T-helper 1 cell treated with Interleukin-12 subunit alpha and Interleukin-12 subunit beta and Interleukin-4 antibody, amounts not matched to agents 30 μg/mL and 1 μg/mL, for 36 hours (primary cell): ENCODE data around the gene DIP2C.
"Not testable (repeated sequence)": the region's sequence is repeated elsewhere in the genome, so short reads cannot be mapped to it uniquely, and the experiment has no call there.

ENCODE experiments used
- H3K27ac Mint-ChIP-seq: one replicate; pipeline ENCODE4 v1.8.0; 2021; ENCODE audit warnings: mild to moderate bottlenecking, mixed read lengths
- H3K27me3 Mint-ChIP-seq: one replicate; pipeline ENCODE4 v1.8.0; 2021; ENCODE audit warnings: low read depth, mixed read lengths
- H3K36me3 Mint-ChIP-seq: one replicate; pipeline ENCODE4 v1.8.0; 2021; ENCODE audit warnings: low read depth, mixed read lengths
- H3K4me1 Mint-ChIP-seq: one replicate; pipeline ENCODE4 v1.8.0; 2021; ENCODE audit warnings: low read depth, mixed read lengths
- H3K4me3 Mint-ChIP-seq: one replicate; pipeline ENCODE4 v1.8.0; 2021; ENCODE audit warnings: mild to moderate bottlenecking, moderate library complexity, mixed read lengths
- H3K9me3 Mint-ChIP-seq: one replicate; pipeline ENCODE4 v1.8.0; 2021; ENCODE audit warnings: mixed read lengths

DIP2C gene

DNA sequence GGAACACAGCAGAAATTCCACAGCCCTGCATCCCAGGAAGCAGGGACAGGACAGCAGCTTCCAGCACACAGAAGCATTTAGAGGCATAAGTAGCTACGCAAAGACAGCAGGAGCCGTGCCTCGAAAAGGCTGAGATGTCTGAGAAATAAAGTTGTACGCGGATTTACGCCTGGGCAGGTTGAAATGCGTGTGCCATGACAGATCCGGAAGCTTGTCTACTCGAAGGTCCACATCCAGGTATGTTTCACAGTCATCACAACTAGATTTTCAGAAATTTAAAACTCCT lies 26.1 kb downstream of the DIP2C start:
- Mint-ChIP-seq H3K4me1 (no peaks in the 10 kb centered on the region), H3K4me3 (no peak overlapping the region), H3K27ac (no peak overlapping the region), H3K36me3 (no peaks in the 10 kb centered on the region), H3K9me3 (no peaks in the 10 kb centered on the region), H3K27me3 (no peaks in the 10 kb centered on the region)

DNA sequence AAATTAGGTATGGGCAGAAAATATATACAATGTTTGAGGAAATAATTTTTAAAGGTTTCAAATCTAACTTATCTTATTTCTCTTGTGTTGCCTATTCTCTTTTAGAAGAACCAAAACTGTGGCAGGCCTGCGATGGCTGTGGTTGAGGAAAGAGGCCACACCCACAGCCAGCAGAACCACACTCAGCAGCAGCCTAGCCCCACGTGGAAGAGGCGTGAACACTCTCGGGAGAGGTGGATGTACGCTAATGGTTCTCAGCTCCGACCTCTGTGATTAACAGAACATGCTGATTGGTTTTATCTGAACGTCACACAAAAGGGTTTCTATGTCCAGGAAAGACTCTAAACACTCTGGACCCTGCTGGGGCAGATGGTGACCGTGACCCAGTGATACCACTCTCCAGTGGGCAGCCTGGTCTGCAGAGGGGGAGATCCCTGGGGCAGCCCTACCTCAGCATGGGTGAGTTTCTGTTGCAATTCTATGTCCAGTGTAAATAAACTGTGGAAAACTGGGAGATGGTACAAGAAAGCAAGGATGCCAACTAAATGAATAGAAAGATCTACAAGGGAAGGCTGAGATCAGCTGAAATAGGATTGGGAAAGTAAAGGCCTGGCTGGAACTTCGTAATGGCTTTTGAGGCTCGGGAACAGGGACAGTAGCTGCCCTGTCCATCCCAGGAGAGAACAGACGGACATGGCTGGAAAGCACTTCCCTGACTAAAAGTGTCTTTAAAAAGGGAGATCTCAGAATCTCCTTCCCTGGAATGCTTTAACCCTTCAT lies 26.6 kb downstream of the DIP2C start:
- Mint-ChIP-seq H3K4me3 (no peak overlapping the region), H3K27ac (no peak overlapping the region), H3K4me1 (no peaks in the 10 kb centered on the region), H3K27me3 (no peaks in the 10 kb centered on the region), H3K36me3 (no peaks in the 10 kb centered on the region), H3K9me3 (no peaks in the 10 kb centered on the region)

DNA sequence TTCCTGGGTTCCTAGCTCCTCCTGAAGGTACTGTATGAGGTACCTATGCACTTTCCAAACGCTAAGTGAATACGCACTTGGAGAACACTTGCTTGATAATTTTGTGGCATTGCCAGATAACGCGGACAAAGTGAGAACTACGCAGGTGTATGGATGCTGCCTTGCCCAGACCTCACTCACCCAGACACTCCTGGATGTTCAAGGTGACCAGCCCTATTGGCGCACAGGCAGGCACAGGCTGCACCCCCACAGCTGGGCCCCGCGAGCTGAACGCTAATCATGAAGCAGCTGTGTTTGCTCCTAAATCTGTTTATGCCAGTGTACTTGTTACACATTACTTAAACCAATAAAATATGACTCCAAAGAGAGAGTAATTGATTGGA lies 27.3 kb downstream of the DIP2C start:
- H3K9me3 Mint-ChIP-seq = no peaks in the 10 kb centered on the region
- no peaks in the 10 kb centered on the region for H3K27me3 Mint-ChIP-seq
- no peaks in the 10 kb centered on the region for H3K4me1 Mint-ChIP-seq
- no peaks in the 10 kb centered on the region for H3K36me3 Mint-ChIP-seq
- no peak overlapping the region for H3K27ac Mint-ChIP-seq
- no peak overlapping the region for H3K4me3 Mint-ChIP-seq

DNA sequence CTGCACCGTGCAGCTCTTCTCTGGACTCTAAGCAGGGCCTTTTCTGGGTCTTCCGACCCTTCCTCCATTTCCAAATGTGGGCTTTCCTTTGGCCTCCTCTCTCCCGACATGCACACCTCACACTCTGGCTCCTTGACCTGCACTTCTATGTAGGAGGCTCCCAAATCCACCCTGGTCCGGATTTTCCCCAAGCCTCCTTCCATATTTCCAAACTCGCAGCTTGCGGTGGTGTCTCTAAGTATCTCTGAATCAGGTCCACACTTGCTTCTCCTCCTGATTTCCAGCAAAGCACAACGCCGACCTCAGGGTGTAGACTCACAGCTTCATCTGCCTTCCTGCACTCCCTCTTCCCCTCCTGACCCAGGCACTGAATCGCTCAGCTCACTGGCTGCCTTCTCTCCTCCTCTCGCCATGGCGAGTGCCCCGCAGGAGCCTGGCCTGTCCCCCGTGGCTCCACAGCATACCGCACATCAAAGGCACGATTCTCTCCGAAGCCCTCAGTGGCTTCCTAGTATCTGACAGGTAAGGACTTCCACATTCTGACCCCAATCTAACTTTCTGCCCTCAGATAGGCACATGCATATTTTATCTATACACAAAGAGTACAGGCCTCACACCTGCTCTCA lies 27.8 kb downstream of the DIP2C start:
- H3K4me1 Mint-ChIP-seq = no peaks in the 10 kb centered on the region
- H3K36me3 Mint-ChIP-seq = no peaks in the 10 kb centered on the region
- no peak overlapping the region for H3K4me3 Mint-ChIP-seq
- H3K27ac Mint-ChIP-seq = no peak overlapping the region
- no peaks in the 10 kb centered on the region for H3K27me3 Mint-ChIP-seq
- no peaks in the 10 kb centered on the region for H3K9me3 Mint-ChIP-seq

DNA sequence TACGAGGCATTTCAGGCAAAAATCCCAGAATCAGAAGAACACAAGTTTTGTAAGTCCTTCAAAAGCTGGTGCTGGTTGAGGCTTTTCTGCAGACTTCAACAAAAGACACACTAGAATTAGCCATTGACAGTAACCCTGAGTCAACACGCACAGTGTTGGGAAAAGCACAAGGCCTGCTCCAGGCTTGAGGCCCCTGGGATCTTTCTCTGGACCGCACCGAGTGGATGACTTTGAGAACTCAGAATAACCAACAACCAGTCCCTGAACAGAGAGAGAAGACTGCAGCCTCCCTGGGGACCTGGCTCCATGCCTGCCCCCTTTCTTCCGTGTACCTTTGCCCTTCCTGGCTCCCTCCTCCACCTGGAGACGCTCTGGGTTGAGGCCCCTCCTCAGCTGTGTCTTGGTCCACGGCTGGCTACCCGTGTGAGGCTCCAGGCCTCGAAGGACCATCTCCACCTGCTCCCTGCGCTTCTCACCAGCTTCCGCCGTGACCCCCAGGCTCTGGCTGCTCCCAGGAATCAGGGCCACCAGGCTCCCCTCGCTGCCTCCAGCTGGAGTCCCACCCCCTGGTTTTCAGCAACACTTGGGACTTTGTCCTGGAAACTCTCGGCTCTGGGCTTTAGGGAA lies 28.4 kb downstream of the DIP2C start:
- Mint-ChIP-seq H3K4me1 (no peaks in the 10 kb centered on the region), H3K36me3 (no peaks in the 10 kb centered on the region), H3K27me3 (no peaks in the 10 kb centered on the region), H3K27ac (no peak overlapping the region), H3K9me3 (no peaks in the 10 kb centered on the region), H3K4me3 (no peak overlapping the region)

DNA sequence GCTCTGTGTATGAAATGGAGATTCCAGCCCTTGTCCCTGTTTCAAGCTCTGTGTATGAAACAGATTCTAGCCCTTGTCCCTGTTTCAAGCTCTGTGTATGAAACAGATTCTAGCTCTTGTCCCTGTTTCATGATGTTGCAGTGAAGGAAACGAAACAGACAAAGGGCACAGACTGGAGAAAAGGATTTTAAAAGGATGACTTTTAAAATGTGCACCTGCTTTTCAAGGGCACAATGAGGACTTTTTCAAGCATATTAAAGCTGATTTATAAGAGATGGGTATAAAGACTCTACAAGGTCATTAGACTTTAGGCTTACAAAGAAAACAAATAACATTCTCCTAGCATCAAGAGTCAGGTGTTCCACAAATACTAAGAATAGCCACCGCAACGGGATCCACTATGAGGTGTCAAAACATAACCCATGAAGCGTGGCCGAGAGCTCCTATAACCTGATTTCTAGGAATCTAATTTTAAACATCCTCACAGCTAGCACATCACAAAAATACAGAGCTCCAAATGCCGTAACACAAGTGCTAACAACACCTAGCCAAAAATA lies 29.0 kb downstream of the DIP2C start:
- H3K4me3 Mint-ChIP-seq = no peak overlapping the region
- H3K27me3 Mint-ChIP-seq = no peaks in the 10 kb centered on the region
- H3K36me3 Mint-ChIP-seq = no peaks in the 10 kb centered on the region
- no peaks in the 10 kb centered on the region for H3K4me1 Mint-ChIP-seq
- H3K9me3 Mint-ChIP-seq = no peaks in the 10 kb centered on the region
- no peak overlapping the region for H3K27ac Mint-ChIP-seq

DNA sequence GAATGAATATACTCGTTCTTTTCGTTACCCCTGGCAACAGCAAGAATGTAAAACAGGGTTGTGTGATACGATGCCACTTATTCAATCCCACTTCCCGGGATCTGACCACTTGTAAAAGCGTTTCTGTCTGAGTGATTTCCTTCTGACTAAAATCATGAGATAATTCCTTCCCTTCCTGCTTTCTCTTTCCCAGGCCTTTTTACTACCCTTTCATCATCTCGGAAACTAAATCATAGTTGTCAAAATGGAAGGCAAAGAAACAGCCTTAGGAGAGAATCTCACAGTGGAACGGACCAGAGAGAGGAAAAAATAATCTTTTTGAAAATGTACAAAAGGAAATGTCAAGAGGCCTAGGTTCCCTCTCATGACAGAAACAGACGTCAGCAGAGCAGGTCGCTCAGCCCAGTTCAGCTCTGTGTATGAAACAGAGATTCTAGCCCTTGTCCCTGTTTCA lies 29.8 kb downstream of the DIP2C start:
- H3K9me3 Mint-ChIP-seq = no peaks in the 10 kb centered on the region
- H3K27me3 Mint-ChIP-seq = no peaks in the 10 kb centered on the region
- no peak overlapping the region for H3K4me3 Mint-ChIP-seq
- no peak overlapping the region for H3K27ac Mint-ChIP-seq
- no peaks in the 10 kb centered on the region for H3K36me3 Mint-ChIP-seq
- H3K4me1 Mint-ChIP-seq = no peaks in the 10 kb centered on the region

DNA sequence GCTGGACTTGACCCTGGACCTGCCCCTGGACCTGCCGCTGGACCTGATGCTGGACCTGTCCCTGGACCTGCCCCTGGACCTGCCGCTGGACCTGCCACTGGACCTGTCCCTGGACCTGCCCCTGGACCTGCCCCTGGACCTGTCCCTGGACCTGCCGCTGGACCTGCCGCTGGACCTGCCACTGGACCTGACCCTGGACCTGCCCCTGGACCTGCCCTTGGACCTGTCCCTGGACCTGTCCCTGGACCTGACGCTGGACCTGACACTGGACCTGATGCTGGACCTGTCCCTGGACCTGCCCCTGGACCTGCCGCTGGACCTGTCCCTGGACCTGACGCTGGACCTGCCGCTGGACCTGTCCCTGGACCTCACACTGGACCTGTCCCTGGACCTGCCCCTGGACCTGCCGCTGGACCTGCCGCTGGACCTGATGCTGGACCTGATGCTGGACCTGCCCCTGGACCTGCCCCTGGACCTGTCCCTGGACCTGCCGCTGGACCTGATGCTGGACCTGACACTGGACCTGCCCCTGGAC lies 31.6 kb downstream of the DIP2C start:
- not testable (repeated sequence) for H3K4me3 Mint-ChIP-seq, H3K9me3 Mint-ChIP-seq

DNA sequence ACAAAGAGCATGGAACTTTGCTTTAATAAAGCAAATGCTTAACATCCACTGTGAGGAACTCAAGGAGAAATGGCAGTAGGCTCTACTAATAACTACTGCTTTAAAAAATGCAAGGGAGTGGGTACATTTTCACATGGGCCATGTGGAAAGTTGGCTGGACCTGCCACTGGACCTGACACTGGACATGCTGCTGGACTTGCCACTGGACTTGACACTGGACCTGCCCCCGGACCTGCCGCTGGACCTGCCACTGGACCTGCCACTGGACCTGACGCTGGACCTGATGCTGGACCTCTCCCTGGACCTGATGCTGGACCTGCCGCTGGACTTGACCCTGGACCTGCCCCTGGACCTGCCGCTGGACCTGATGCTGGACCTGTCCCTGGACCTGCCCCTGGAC lies 32.6 kb downstream of the DIP2C start:
- Mint-ChIP-seq H3K36me3 (no peaks in the 10 kb centered on the region), H3K9me3 (no peaks in the 10 kb centered on the region), H3K4me1 (no peaks in the 10 kb centered on the region), H3K27ac (no peak overlapping the region), H3K4me3 (no peak overlapping the region), H3K27me3 (no peaks in the 10 kb centered on the region)

More for the DNA sequence above, 31.6 kb downstream of the DIP2C start:
- not testable (repeated sequence) for H3K27ac Mint-ChIP-seq, H3K27me3 Mint-ChIP-seq, H3K4me1 Mint-ChIP-seq, H3K36me3 Mint-ChIP-seq

DNA sequence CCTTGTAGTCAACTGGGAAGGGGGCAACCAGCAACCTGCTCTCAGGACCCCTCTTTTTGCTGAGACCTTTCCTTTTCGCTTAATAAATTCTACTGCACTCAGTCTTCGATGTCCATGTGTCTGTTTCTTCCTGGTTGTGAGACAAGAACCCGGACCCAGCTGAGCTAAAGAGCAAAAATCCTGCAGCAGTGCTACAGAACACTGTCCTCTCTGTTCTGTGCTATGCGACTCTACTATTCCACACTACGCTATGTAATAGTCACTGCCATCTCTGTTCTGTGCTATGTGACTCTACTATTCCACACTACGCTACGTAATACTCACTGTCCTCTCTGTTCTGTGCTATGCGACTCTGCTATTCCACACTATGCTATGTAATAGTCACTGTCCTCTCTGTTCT lies 34.3 kb downstream of the DIP2C start:
- Mint-ChIP-seq H3K36me3 (no peaks in the 10 kb centered on the region), H3K4me3 (no peak overlapping the region), H3K27me3 (no peaks in the 10 kb centered on the region), H3K27ac (no peak overlapping the region), H3K4me1 (no peaks in the 10 kb centered on the region), H3K9me3 (no peaks in the 10 kb centered on the region)

DNA sequence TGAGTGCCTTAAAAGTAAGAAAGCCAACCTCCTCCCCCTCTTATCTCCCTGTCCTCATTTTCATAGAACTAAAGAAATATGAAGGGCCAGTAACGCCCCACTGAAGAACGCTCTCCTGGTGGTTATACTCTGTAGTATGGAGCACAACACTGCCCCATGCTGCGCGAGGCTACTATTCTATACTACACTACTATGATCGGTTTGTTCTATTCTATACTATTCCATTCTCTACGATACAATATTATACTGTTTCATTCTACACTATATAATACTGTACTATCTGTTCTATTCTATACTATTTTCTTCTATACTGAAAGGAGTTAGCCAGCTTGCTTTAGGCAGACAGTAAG lies 34.8 kb downstream of the DIP2C start:
- no peaks in the 10 kb centered on the region for H3K4me1 Mint-ChIP-seq
- H3K4me3 Mint-ChIP-seq = no peak overlapping the region
- H3K9me3 Mint-ChIP-seq = no peaks in the 10 kb centered on the region
- no peaks in the 10 kb centered on the region for H3K27me3 Mint-ChIP-seq
- H3K27ac Mint-ChIP-seq = no peak overlapping the region
- no peaks in the 10 kb centered on the region for H3K36me3 Mint-ChIP-seq

DNA sequence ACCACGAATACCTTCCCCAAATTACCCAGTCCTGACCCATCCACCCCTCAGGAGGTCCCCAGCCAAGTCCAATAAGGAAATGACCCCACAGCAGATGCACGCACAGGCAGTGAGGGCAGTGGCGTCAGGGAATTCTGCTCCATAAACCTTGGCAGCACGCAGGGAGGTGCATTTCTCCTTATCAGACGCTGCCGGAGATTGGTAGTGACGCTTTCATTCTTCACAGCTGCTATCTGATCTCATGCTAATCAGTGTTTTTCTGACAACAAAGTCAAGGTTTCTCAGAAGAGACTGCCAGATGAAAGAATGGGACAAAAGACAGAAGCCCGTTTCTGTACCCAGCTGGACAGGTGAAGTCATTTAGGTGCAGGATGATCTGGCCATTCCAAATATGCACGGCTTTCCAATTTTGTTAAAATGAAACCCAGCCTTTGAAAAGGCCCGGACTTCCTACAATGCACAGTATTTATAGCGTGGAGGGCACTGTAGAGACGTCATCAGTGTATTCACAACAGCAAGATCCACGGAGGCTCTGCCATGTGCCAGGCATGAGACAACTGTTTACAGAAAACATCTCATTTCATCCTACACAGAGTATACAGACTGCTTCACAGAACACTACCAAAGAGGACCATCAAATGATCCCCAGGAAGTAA lies 35.3 kb downstream of the DIP2C start:
- Mint-ChIP-seq H3K4me1 (no peaks in the 10 kb centered on the region), H3K27ac (no peak overlapping the region), H3K4me3 (no peak overlapping the region), H3K27me3 (no peaks in the 10 kb centered on the region), H3K36me3 (no peaks in the 10 kb centered on the region), H3K9me3 (no peaks in the 10 kb centered on the region)

DNA sequence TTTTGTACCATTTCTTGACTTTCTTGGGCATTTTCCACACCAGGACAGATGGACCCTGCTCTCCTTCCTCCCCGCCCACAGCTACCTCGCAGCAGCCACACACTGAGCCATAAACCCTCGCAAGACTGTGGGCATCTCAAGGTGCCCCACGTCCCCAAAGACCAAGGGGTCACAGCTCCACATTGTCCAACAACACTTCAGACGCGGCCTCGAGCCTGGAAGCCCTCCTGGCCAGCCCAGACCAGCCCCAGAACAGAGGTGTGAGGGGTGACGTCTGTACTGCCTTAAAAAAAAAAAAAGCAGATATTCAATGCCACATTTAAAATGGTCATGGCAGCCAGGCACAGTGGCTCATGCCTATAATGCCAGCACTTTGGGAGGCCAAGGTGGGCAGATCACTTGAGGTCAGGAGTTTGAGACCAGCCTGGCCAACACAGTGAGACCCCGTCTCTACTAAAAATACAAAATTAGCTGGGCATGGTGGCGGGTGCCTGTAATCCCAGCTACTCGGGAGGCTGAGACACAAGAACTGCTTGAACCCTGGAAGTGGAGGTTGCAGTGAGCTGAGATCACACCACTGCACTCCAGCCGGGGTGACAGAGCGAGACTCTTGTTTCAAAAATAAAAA lies 36.5 kb downstream of the DIP2C start:
- H3K36me3 Mint-ChIP-seq, H3K4me3 Mint-ChIP-seq, H3K4me1 Mint-ChIP-seq, H3K9me3 Mint-ChIP-seq, H3K27ac Mint-ChIP-seq, H3K27me3 Mint-ChIP-seq: not testable (repeated sequence)

DNA sequence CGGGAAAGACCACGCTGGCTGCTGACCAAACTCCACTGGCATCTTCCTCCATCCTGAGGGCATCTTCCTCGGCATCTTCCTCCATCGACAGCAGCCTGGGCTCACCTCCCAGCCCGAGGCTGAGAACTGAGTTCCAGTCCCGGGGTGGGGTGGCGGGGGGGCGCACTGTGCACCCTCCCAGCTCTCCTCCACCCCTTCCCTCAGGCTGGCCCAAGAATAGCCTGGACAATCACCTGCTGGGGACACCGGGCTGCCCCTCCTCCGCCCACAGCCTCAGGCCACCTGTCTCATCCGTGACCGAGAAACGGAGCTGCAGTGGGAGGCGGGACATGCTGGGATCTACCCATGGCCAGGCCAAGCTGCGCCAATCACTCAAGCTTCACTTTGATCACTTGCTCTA lies 37.2 kb downstream of the DIP2C start:
- H3K36me3 Mint-ChIP-seq = no peaks in the 10 kb centered on the region

More for the DNA sequence above, 37.2 kb downstream of the DIP2C start:
- no peaks in the 10 kb centered on the region for H3K9me3 Mint-ChIP-seq
- H3K27ac Mint-ChIP-seq = no peak overlapping the region
- H3K4me3 Mint-ChIP-seq = no peak overlapping the region
- no peaks in the 10 kb centered on the region for H3K4me1 Mint-ChIP-seq
- no peaks in the 10 kb centered on the region for H3K27me3 Mint-ChIP-seq
